GM21723 (cell line): ENCODE measurements around the gene MAML2.

Experiments used
- ATAC-seq: cut with Tn5 transposase; IDR thresholded peaks from one replicate; pipeline ENCODE4 v1.9.1; 2021; ENCODE audit warnings: mild to moderate bottlenecking, moderate library complexity; ENCODE audit not compliant: unreplicated experiment

The MAML2 gene

GRCh38 chr11:96339706-96340554 lies 3.1 kb downstream of the MAML2 start:
- ATAC-seq = no peak

- peak; percentile 34 for ATAC-seq
Observed at GRCh38 chr11:96338910-96339705, 3.9 kb downstream of the MAML2 start.

- peak; percentile 43 for ATAC-seq
Observed at GRCh38 chr11:96337541-96338431, 5.2 kb downstream of the MAML2 start.

- ATAC-seq = no peak
Observed at GRCh38 chr11:96335388-96335787, 7.6 kb downstream of the MAML2 start.

- ATAC-seq = no peak
Observed at GRCh38 chr11:96334219-96334618, 8.8 kb downstream of the MAML2 start.

- ATAC-seq = no peak
Observed at GRCh38 chr11:96333191-96333719, 9.7 kb downstream of the MAML2 start.

GRCh38 chr11:96332126-96332771 lies 10.7 kb downstream of the MAML2 start:
- ATAC-seq = no peak

GRCh38 chr11:96331699-96332116 lies 11.3 kb downstream of the MAML2 start:
- ATAC-seq = no peak

GRCh38 chr11:96330511-96330859 lies 12.5 kb downstream of the MAML2 start:
- no peak for ATAC-seq

GRCh38 chr11:96329855-96330510 lies 13.0 kb downstream of the MAML2 start:
- no peak for ATAC-seq

- no peak for ATAC-seq
Observed at GRCh38 chr11:96329419-96329818, 13.6 kb downstream of the MAML2 start.

- no peak for ATAC-seq
Observed at GRCh38 chr11:96328395-96329010, 14.5 kb downstream of the MAML2 start.

GRCh38 chr11:96326959-96327358 lies 16.0 kb downstream of the MAML2 start:
- ATAC-seq = no peak

GRCh38 chr11:96324912-96325311 lies 18.1 kb downstream of the MAML2 start:
- ATAC-seq = no peak

GRCh38 chr11:96323642-96323985 lies 19.4 kb downstream of the MAML2 start:
- no peak for ATAC-seq

GRCh38 chr11:96322775-96323641 lies 20.0 kb downstream of the MAML2 start:
- ATAC-seq = no peak

GRCh38 chr11:96321091-96321490 lies 21.9 kb downstream of the MAML2 start:
- no peak for ATAC-seq

- ATAC-seq = no peak
Observed at GRCh38 chr11:96319898-96320656, 22.9 kb downstream of the MAML2 start.
